CD14-positive monocyte (primary cell): ENCODE measurements around the gene RIPOR1. TPM values are rescaled to one million over a fixed set of nuclear protein-coding genes. Genes with fewer than 3 reads are reported as not detected.
A peak's percentile ranks its signal among the peaks of the same experiment; 100 is the strongest.

Source experiments
- DNase-seq, 3 donors: peaks; one replicate each; pipeline ENCODE4 v3.0.0-alpha.2; 2011 to 2022
- H2AFZ ChIP-seq: 2 replicates; pipeline ENCODE4 v1.6.0; 2012; ENCODE audit warnings: mild to moderate bottlenecking, low read depth, low read length, inconsistent platforms; ENCODE audit not compliant: insufficient read depth, poor library complexity, severe bottlenecking
- H3K27ac ChIP-seq, 2 donors: 1 replicate in 1 of 2; 2 replicates in 1 of 2; pipeline ENCODE4 v1.5.1; 2012 to 2013; ENCODE audit warnings: low read length in 2 of 2, control low read depth in 1 of 2, inconsistent platforms in 1 of 2, low read depth in 1 of 2, mild to moderate bottlenecking in 1 of 2
- H3K27me3 ChIP-seq, 2 donors: one replicate each; pipeline versions ENCODE4 v1.6.0 to v1.6.1; 2011 to 2013; ENCODE audit warnings: low read length in 2 of 2; ENCODE audit not compliant: control insufficient read depth in 2 of 2, insufficient read depth in 2 of 2
- H3K36me3 ChIP-seq, 2 donors: replicated peaks in 1 of 2; 1 replicate in 1 of 2; 2 replicates in 1 of 2; pipeline versions ENCODE4 v1.5.1 to v1.6.1; 2012 to 2013; ENCODE audit warnings: low read length in 2 of 2, control low read depth in 1 of 2, inconsistent platforms in 1 of 2, mild to moderate bottlenecking in 1 of 2; ENCODE audit not compliant: insufficient read depth in 2 of 2, control insufficient read depth in 1 of 2
- H3K4me1 ChIP-seq, 2 donors: 1 replicate in 1 of 2; 2 replicates in 1 of 2; pipeline versions ENCODE4 v1.5.1 to v1.6.1; 2012 to 2013; ENCODE audit warnings: low read length in 2 of 2, control low read depth in 1 of 2, inconsistent platforms in 1 of 2, mild to moderate bottlenecking in 1 of 2, moderate library complexity in 1 of 2; ENCODE audit not compliant: insufficient read depth in 2 of 2, control insufficient read depth in 1 of 2
- H3K4me2 ChIP-seq: replicated peaks from 2 replicates; pipeline ENCODE3; 2012; ENCODE audit warnings: low read length, moderate library complexity, mild to moderate bottlenecking; ENCODE audit not compliant: poor library complexity, severe bottlenecking; ENCODE audit errors: extremely low read depth
- H3K4me3 ChIP-seq, 3 experiments: fragments of 200-600 bp in 1 of 3; sonication (generic) in 1 of 3; replicated peaks in 1 of 3; 1 replicate in 2 of 3; 2 replicates in 1 of 3; pipeline ENCODE4 v1.5.1; 2011 to 2013; ENCODE audit warnings: low read length in 3 of 3, mild to moderate bottlenecking in 3 of 3, control low read depth in 2 of 3, low read depth in 2 of 3, inconsistent platforms in 1 of 3, moderate library complexity in 1 of 3
- H3K79me2 ChIP-seq: 2 replicates; pipeline ENCODE4 v1.6.0; 2012; ENCODE audit warnings: mild to moderate bottlenecking, control low read depth, inconsistent platforms, low read length, moderate library complexity; ENCODE audit not compliant: insufficient read depth
- H3K9ac ChIP-seq: 2 replicates; pipeline ENCODE4 v1.6.0; 2017; ENCODE audit warnings: low read length, mild to moderate bottlenecking; ENCODE audit not compliant: insufficient read depth, poor library complexity, severe bottlenecking
- H3K9me3 ChIP-seq, 2 donors: replicated peaks in 1 of 2; 1 replicate in 1 of 2; 2 replicates in 1 of 2; pipeline versions ENCODE4 v1.5.1 to v1.6.1; 2012 to 2013; ENCODE audit warnings: low read length in 2 of 2, control low read depth in 1 of 2; ENCODE audit not compliant: control insufficient read depth in 1 of 2, insufficient read depth in 1 of 2
- H4K20me1 ChIP-seq: 2 replicates; pipeline ENCODE4 v1.6.0; 2012; ENCODE audit warnings: mild to moderate bottlenecking, low read length, control low read depth, moderate library complexity; ENCODE audit not compliant: insufficient read depth
- H3K27ac Mint-ChIP-seq, 7 donors: one replicate each; pipeline ENCODE4 v1.8.0; 2020; ENCODE audit warnings: mild to moderate bottlenecking in 7 of 7, mixed read lengths in 7 of 7, moderate library complexity in 6 of 7, inconsistent platforms in 2 of 7
- H3K27me3 Mint-ChIP-seq, 3 donors: one replicate each; pipeline ENCODE4 v1.8.0; 2021 to 2022; ENCODE audit warnings: low read depth in 3 of 3, mild to moderate bottlenecking in 3 of 3, mixed read lengths in 3 of 3, moderate library complexity in 3 of 3, inconsistent platforms in 1 of 3
- H3K36me3 Mint-ChIP-seq, 2 donors: one replicate each; pipeline ENCODE4 v1.8.0; 2020; ENCODE audit warnings: mixed read lengths in 2 of 2, inconsistent platforms in 1 of 2, mild to moderate bottlenecking in 1 of 2
- H3K4me1 Mint-ChIP-seq: one replicate; pipeline ENCODE4 v1.8.0; 2020; ENCODE audit warnings: mild to moderate bottlenecking, mixed read lengths
- H3K4me3 Mint-ChIP-seq, 2 donors: one replicate each; pipeline ENCODE4 v1.8.0; 2020; ENCODE audit warnings: mild to moderate bottlenecking in 2 of 2, mixed read lengths in 2 of 2, moderate library complexity in 1 of 2
- H3K9me3 Mint-ChIP-seq, 7 donors: one replicate each; pipeline ENCODE4 v1.8.0; 2020 to 2022; ENCODE audit warnings: mixed read lengths in 7 of 7, mild to moderate bottlenecking in 6 of 7, moderate library complexity in 6 of 7, inconsistent platforms in 2 of 7
- WGBS: methylation state at CpG from one replicate; pipeline ENCODE4 v1.1.5; 2013; ENCODE audit warnings: missing lambda C conversion rate; ENCODE audit not compliant: insufficient coverage; 5-methylcytosine and 5-hydroxymethylcytosine counted together
- intact Hi-C, 2 donors: fragments of 100-400 bp; cut with micrococcal nuclease; formaldehyde crosslinking; loops; one replicate each; pipeline versions ENCODE4 v1.15.0 to v1.15.1; 2023
- polyA plus RNA-seq, 3 donors: library from polyadenylated mRNA; depleted of rRNA in 1 of 3; unstranded in 2 of 3; stranded (reverse) in 1 of 3; fragments of 300-500 nt in 2 of 3; fragments of >200 nt in 1 of 3; fragmentation: Illumina TruSeq in 2 of 3; gene quantifications; 1 replicate in 2 of 3; 2 replicates in 1 of 3; pipeline ENCODE4 v1.2.3, GENCODE V29; 2012 to 2021
- TF ChIP-seq, protein P1 (sequence below): fragments of 200-600 bp; IDR thresholded peaks from one replicate; pipeline ENCODE4 v1.8.0; 2022; ENCODE audit warnings: antibody characterized with exemption, mild to moderate bottlenecking

Gene RIPOR1
- polyA plus RNA-seq, 3 donors, result 8.6 to 115 (median 17.5) TPM

DNA sequence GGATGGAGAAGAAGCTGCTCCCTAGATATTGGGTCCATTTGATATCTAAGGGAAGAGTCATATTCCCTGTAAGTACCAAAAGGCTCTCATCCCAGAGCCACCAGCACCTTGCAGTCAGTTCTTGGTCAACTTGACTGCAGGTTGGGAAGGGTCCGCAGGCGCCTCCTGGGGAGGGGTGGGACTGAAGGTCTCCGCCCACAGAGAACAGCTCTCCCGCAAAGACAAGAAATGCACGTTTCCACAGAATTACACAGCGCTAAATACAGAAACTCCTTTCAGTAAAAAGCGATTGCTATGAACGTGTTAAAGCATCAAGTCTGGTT is 32.8 kb downstream of the RIPOR1 start:
- Histone ChIP-seq H3K36me3 (no peaks in the 10 kb centered on the region), H3K4me2 (peak overlapping the region; percentile 96), H3K9me3 (no peaks in the 10 kb centered on the region), H3K27me3 (no peaks in the 10 kb centered on the region), H2AFZ (peak overlapping the region; percentile 89), H4K20me1 (peaks cover 23% of the 10 kb centered on the region), H3K27ac (peak overlapping the region; percentile 75 to 89), H3K4me3 (peak overlapping the region; percentile 54 to 82 (median 75)), H3K4me1 (peaks cover 30 to 41% of the 10 kb centered on the region in 2 donors), H3K79me2 (peaks cover 68% of the 10 kb centered on the region), H3K9ac (peak overlapping the region; percentile 69)
- Mint-ChIP-seq H3K4me3 (peak overlapping the region; percentile 82 to 86), H3K27ac (peak overlapping the region; percentile 78 to 94 (median 91)), H3K27me3 (no peaks in the 10 kb centered on the region), H3K9me3 (no peaks in the 10 kb centered on the region), H3K36me3 (peaks cover 0 to 1% of the 10 kb centered on the region in 2 donors), H3K4me1 (peaks cover 36% of the 10 kb centered on the region)
- no peak for DNase-seq
- intact Hi-C loops, result loop anchor here (5.0 to 10.0 kb wide), 6 partner anchors 34 to 331 kb away; partner anchors contain the start of genes C16orf86 (in 1 of the 2), ENKD1 (in 1 of the 2), FHOD1 (in 1 of the 2) and PSKH1 (in 1 of the 2)
- TF ChIP-seq, protein P1, sequence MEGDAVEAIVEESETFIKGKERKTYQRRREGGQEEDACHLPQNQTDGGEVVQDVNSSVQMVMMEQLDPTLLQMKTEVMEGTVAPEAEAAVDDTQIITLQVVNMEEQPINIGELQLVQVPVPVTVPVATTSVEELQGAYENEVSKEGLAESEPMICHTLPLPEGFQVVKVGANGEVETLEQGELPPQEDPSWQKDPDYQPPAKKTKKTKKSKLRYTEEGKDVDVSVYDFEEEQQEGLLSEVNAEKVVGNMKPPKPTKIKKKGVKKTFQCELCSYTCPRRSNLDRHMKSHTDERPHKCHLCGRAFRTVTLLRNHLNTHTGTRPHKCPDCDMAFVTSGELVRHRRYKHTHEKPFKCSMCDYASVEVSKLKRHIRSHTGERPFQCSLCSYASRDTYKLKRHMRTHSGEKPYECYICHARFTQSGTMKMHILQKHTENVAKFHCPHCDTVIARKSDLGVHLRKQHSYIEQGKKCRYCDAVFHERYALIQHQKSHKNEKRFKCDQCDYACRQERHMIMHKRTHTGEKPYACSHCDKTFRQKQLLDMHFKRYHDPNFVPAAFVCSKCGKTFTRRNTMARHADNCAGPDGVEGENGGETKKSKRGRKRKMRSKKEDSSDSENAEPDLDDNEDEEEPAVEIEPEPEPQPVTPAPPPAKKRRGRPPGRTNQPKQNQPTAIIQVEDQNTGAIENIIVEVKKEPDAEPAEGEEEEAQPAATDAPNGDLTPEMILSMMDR, result no peak
- WGBS, result 0% methylated on average over 4 of the region's 8 CpGs

DNA sequence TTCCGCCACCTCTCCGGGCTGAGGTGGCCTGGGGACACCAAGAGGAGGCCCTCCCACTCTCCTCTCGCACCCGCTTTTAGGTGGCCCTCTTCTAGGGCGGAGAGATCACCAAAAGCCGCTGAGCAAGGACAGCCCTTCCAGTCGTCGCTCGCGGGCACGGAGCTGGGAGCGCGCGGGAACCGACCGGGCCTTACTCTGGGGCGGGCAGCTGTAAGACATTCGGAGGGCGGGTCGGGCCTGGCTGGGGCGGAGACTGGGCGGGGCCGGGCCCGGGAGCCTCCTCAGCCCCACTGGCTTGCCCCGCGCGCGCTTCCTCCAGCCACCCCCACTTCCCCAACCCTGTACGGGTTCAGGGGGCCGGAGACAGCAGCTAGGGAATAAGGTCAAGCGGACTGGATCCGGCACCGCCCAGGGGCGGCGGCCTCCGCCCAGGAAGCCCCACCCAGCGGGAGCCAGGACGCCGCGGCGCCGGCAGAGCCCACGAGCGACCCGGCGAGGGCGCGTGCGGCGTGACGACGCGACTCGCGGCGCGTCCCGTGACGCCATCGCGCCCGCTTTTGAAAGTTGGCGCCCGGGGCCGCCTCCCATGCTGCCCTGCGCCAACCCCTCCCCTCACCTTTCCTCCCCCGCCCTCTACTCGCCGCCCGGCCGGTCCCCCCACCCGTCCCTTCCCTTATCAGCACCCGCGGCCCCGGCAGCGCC is 33.3 kb downstream of the RIPOR1 start:
- H3K4me1 Mint-ChIP-seq, result peaks cover 36% of the 10 kb centered on the region
- H3K4me3 Mint-ChIP-seq, result peak overlapping the region; percentile 82 to 91
- Histone ChIP-seq H3K4me3 (peak overlapping the region; percentile 54 to 89 (median 75)), H4K20me1 (peaks cover 28% of the 10 kb centered on the region), H3K4me1 (peaks cover 29 to 37% of the 10 kb centered on the region in 2 donors), H3K79me2 (peaks cover 68% of the 10 kb centered on the region), H3K4me2 (peak overlapping the region; percentile 99), H3K9me3 (no peaks in the 10 kb centered on the region), H3K27me3 (no peaks in the 10 kb centered on the region), H3K27ac (peak overlapping the region; percentile 75 to 89), H3K36me3 (no peaks in the 10 kb centered on the region), H3K9ac (peak overlapping the region; percentile 94), H2AFZ (peak overlapping the region; percentile 89)
- H3K27me3 Mint-ChIP-seq, result peaks cover 0 to 2% (median 0%) of the 10 kb centered on the region in 3 donors
- TF ChIP-seq, protein P1, result no peak
- H3K36me3 Mint-ChIP-seq, result peaks cover 1 to 2% of the 10 kb centered on the region in 2 donors
- DNase-seq, result peak; percentile 98 to 99 (median 98)
- peak overlapping the region; percentile 83 to 94 (median 91) for H3K27ac Mint-ChIP-seq
- no peaks in the 10 kb centered on the region for H3K9me3 Mint-ChIP-seq
- intact Hi-C loops, result loop anchor here (2.0 to 10.0 kb wide), 8 partner anchors 15 to 330 kb away; partner anchors contain the start of genes ACD (in 1 of the 2), C16orf86 (in 1 of the 2), ENKD1 (in 1 of the 2) and FHOD1 (in 1 of the 2)
- under 1% methylated on average over 60 of the region's 76 CpGs for WGBS
